Measurements from ENCODE around the gene ATXN7L1.

ATXN7L1 gene

DNA sequence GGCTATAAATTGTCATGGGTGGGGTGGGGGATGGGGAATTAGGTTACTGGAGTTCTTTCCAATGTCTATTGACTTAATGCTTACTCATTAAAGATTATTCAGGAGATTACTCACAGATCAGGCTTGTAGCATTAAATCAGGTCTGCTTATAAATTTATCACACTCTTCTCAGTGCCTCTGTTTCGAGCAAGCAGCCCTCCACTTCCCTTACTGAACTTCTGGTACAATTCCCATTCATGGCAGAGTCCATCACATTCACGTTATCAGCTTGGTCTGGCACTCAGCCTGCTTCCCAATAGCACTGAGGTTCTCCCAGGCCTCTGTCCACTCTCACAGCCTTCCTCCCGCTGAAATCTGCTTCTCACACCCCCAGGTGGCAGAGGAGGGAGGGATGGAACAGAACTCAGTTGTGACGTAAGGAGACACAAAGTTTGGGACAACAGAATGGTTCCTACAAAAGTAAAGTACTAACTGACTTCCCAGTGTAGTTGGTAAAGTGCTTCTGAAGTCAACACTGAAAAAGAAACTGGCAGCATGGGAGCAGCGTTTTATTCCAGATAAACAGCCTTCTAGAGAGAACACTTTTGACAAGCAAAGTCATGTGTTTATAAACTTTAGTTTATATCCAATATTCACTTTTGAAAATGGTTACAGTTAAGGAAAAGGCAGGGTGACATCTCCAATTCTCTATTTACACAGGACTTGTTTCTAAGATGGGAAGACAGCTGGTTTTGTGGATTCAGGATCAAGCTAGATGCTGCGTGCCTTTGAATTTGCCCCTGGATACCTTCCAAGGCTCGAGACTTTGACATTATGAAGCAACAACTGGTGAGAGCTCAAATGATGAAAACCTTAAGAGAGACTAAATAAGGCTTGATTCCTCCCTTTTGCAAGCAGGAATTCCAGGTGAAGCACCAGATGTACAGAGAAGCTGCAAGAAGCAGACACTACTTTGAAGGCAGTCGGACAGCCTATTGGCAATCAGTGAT is 81.4 kb downstream of the ATXN7L1 start:
- ATAC-seq: peak; percentile 38
- TF ChIP-seq GLIS3 (CRISPR knock-in tag; IDR thresholded peaks at IDR 0.05) (no peak), ZFP3 (CRISPR knock-in tag; IDR thresholded peaks at IDR 0.05) (no peak), TCF4 (CRISPR knock-in tag; IDR thresholded peaks at IDR 0.05; ENCODE audit: borderline replicate concordance) (no peak), BACH2 (CRISPR knock-in tag; IDR thresholded peaks at IDR 0.05; ENCODE audit: borderline replicate concordance) (no peak), ISL1 (CRISPR knock-in tag; IDR thresholded peaks at IDR 0.05) (no peak), ZNF8 (CRISPR knock-in tag; IDR thresholded peaks at IDR 0.05) (no peak), OSR1 (CRISPR knock-in tag; IDR thresholded peaks at IDR 0.05) (no peak), CREB5 (CRISPR knock-in tag; IDR thresholded peaks at IDR 0.05; ENCODE audit: low read depth) (no peak), ARNTL (CRISPR knock-in tag; IDR thresholded peaks at IDR 0.05; ENCODE audit: borderline replicate concordance, low read depth) (no peak), SNAI2 (CRISPR knock-in tag; IDR thresholded peaks at IDR 0.05) (no peak), PATZ1 (CRISPR knock-in tag; IDR thresholded peaks at IDR 0.05; ENCODE audit: borderline replicate concordance) (no peak)
- TF ChIP-seq, protein P1, sequence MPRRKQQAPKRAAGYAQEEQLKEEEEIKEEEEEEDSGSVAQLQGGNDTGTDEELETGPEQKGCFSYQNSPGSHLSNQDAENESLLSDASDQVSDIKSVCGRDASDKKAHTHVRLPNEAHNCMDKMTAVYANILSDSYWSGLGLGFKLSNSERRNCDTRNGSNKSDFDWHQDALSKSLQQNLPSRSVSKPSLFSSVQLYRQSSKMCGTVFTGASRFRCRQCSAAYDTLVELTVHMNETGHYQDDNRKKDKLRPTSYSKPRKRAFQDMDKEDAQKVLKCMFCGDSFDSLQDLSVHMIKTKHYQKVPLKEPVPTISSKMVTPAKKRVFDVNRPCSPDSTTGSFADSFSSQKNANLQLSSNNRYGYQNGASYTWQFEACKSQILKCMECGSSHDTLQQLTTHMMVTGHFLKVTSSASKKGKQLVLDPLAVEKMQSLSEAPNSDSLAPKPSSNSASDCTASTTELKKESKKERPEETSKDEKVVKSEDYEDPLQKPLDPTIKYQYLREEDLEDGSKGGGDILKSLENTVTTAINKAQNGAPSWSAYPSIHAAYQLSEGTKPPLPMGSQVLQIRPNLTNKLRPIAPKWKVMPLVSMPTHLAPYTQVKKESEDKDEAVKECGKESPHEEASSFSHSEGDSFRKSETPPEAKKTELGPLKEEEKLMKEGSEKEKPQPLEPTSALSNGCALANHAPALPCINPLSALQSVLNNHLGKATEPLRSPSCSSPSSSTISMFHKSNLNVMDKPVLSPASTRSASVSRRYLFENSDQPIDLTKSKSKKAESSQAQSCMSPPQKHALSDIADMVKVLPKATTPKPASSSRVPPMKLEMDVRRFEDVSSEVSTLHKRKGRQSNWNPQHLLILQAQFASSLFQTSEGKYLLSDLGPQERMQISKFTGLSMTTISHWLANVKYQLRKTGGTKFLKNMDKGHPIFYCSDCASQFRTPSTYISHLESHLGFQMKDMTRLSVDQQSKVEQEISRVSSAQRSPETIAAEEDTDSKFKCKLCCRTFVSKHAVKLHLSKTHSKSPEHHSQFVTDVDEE (CRISPR knock-in tag; IDR thresholded peaks at IDR 0.05): no peak

DNA sequence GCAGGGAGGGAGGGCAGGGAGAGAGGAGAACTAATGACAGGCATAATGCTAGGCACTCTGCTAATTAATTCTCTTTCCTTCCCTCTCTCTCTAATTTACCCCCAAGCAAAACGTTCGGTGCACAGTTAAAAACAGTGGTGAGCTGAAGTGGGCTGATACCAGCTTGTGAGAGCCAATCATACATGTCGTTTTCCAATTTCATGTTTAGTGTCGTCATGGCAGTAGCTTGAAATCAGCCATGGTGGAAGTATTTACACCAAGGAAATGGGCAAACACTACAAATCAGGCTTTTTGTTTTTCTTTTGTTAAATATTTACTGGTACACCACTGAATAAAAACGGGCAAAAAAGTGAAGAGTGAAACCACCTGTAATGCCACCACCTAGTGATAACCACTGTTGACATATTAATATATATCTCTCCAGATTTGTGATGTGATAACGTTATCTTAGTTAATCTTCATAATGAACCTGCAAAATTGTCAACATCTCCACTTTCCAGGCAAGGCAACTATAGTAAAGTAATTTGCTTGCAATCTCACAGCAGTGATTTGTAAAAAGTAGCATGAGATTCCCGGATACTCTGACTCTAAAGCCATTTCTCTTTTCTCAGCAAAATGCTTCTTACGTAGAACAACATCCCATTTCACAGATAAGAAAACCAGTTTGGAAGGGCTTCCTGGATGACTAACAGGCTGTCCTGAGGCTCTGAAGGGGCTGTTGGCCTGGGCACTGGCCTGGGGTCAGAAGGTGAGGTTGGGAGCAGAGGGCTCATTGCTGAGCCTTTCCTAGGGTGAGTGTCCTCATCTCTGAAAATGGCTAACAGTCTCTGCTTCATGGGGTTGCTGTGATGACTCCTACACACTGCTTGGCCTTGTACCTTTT is 83.7 kb downstream of the ATXN7L1 start:
- no peak for ATAC-seq
- TF ChIP-seq ZC3H10 (CRISPR knock-in tag; IDR thresholded peaks at IDR 0.05) (no peak), CSDC2 (CRISPR knock-in tag; IDR thresholded peaks at IDR 0.05) (no peak)

DNA sequence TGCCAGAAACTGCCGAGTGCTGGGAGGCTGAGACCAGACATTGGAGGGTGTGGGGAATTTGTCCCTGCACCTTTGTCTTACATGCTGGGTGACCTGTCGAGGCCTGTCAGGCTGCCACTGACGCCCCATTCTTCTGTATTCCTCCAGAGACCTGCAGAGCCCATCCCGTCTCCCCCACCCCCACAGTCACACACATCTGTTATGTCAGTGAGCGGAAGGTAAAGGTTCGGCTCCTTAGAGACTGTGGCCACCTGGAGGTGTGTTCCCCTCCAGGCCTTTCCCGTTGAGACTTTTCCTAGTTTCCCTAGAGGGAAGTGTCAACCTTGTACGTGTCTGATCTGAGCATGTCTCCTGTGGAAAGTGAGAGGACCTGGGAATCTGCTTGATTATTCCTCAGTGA is 84.5 kb downstream of the ATXN7L1 start:
- no peak for TF ChIP-seq ESRRG (CRISPR knock-in tag; IDR thresholded peaks at IDR 0.05)
- no peak for TF ChIP-seq TCF4 (CRISPR knock-in tag; IDR thresholded peaks at IDR 0.05; ENCODE audit: borderline replicate concordance)
- TF ChIP-seq SNAI2 (CRISPR knock-in tag; IDR thresholded peaks at IDR 0.05): no peak
- TF ChIP-seq RARB (CRISPR knock-in tag; IDR thresholded peaks at IDR 0.05): no peak
- no peak for TF ChIP-seq ZNF565 (CRISPR knock-in tag; conservative IDR thresholded peaks at IDR 0.05; ENCODE audit: low read depth)
- ATAC-seq: no peak

DNA sequence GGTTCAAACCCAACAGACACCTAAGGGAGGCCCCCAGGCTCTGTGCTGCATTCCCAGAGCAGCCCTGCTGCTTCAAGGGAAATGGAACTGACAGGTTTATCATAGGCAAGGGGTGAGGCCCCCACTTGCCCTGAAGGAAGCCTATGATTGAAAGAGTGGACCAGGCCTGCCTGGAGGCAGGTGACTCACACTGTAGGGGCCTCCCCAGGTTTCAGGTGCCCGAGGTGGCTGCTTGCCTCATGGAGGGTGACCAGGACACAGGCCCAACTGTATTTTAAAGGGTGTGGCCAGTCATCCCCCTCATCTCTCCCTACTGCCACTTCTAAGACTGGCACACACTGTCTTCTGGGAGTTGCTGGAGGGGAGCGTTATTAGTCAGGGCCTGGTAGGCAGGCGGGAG is 85.4 kb downstream of the ATXN7L1 start:
- no peak; the same call in 2 of the 3 replicates for ATAC-seq
- no peak for TF ChIP-seq BACH2 (CRISPR knock-in tag; IDR thresholded peaks at IDR 0.05; ENCODE audit: borderline replicate concordance)
- TF ChIP-seq, protein P2, sequence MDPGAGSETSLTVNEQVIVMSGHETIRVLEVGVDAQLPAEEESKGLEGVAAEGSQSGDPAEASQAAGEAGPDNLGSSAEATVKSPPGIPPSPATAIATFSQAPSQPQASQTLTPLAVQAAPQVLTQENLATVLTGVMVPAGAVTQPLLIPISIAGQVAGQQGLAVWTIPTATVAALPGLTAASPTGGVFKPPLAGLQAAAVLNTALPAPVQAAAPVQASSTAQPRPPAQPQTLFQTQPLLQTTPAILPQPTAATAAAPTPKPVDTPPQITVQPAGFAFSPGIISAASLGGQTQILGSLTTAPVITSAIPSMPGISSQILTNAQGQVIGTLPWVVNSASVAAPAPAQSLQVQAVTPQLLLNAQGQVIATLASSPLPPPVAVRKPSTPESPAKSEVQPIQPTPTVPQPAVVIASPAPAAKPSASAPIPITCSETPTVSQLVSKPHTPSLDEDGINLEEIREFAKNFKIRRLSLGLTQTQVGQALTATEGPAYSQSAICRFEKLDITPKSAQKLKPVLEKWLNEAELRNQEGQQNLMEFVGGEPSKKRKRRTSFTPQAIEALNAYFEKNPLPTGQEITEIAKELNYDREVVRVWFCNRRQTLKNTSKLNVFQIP (CRISPR knock-in tag; IDR thresholded peaks at IDR 0.05; ENCODE audit: borderline replicate concordance, low read depth): no peak
- no peak for TF ChIP-seq ZFP3 (CRISPR knock-in tag; IDR thresholded peaks at IDR 0.05)
- no peak for TF ChIP-seq ZNF70 (CRISPR knock-in tag; IDR thresholded peaks at IDR 0.05)
- TF ChIP-seq, protein P1 (CRISPR knock-in tag; IDR thresholded peaks at IDR 0.05): no peak
- TF ChIP-seq ISL1 (CRISPR knock-in tag; IDR thresholded peaks at IDR 0.05): no peak
- no peak for TF ChIP-seq OSR1 (CRISPR knock-in tag; IDR thresholded peaks at IDR 0.05)
- TF ChIP-seq TCF4 (CRISPR knock-in tag; IDR thresholded peaks at IDR 0.05; ENCODE audit: borderline replicate concordance): no peak
- TF ChIP-seq ZC3H10 (CRISPR knock-in tag; IDR thresholded peaks at IDR 0.05): no peak
- no peak for TF ChIP-seq ESRRG (CRISPR knock-in tag; IDR thresholded peaks at IDR 0.05)
- no peak for TF ChIP-seq TOX (CRISPR knock-in tag; IDR thresholded peaks at IDR 0.05; ENCODE audit: borderline replicate concordance)
- no peak for TF ChIP-seq ZNF565 (CRISPR knock-in tag; conservative IDR thresholded peaks at IDR 0.05; ENCODE audit: low read depth)
- TF ChIP-seq RARB (CRISPR knock-in tag; IDR thresholded peaks at IDR 0.05): no peak
- TF ChIP-seq CSDC2 (CRISPR knock-in tag; IDR thresholded peaks at IDR 0.05): no peak
- TF ChIP-seq ZNF8 (CRISPR knock-in tag; IDR thresholded peaks at IDR 0.05): no peak
- no peak for TF ChIP-seq ARNTL (CRISPR knock-in tag; IDR thresholded peaks at IDR 0.05; ENCODE audit: borderline replicate concordance, low read depth)
